Measurements from ENCODE around the gene CSH2. TPM values are rescaled to one million over a fixed set of nuclear protein-coding genes. Genes with fewer than 3 reads are reported as not detected.
A peak's percentile ranks its signal among the peaks of the same experiment; 100 is the strongest.
"Not testable (repeated sequence)": the region's sequence is repeated elsewhere in the genome, so short reads cannot be mapped to it uniquely, and the experiment has no call there.

The CSH2 gene
- total RNA-seq, 2 experiments from 2014 or later, result not detected

GRCh38 chr17:63914471-63914870 is 41.0 kb upstream of the CSH2 start:
- peaks cover 3% of the 10 kb centered on the region for H3K4me1 Mint-ChIP-seq
- intact Hi-C loops (cut with DNase I, micrococcal nuclease), result loop anchor here in 1 of 2 experiments (10.0 kb wide), 1 partner anchor 370 kb away; no protein-coding TSS in a partner anchor
- ATAC-seq (no peak), DNase-seq (no peak)
- H3K36me3 Mint-ChIP-seq (ENCODE audit: low read depth), result no peaks in the 10 kb centered on the region
- H3K9me3 Mint-ChIP-seq (ENCODE audit: low read depth), result no peaks in the 10 kb centered on the region
- CTCF ChIA-PET, result interaction anchor here (2.2 to 2.5 kb wide), 2 partner anchors 32 to 219 kb away, joined by 8 to 11 read pairs; no protein-coding TSS in a partner anchor
- H3K27me3 Mint-ChIP-seq, result no peaks in the 10 kb centered on the region
- POLR2A ChIA-PET, result no interaction called here
- no peak overlapping the region for H3K27ac Mint-ChIP-seq
- no peak overlapping the region for H3K4me3 Mint-ChIP-seq

- ChIA-PET CTCF (interaction anchor here (0.6 to 2.4 kb wide), 22 partner anchors 8 to 738 kb away, joined by 3 to 9 read pairs (median 4); partner anchors contain the start of genes ICAM2 and PRR29), POLR2A (no interaction called here)
- Mint-ChIP-seq H3K9me3 (ENCODE audit: low read depth) (no peaks in the 10 kb centered on the region), H3K27me3 (no peaks in the 10 kb centered on the region), H3K27ac (no peak overlapping the region), H3K4me1 (no peaks in the 10 kb centered on the region), H3K4me3 (no peak overlapping the region), H3K36me3 (ENCODE audit: low read depth) (no peaks in the 10 kb centered on the region)
- intact Hi-C loops (cut with DNase I, micrococcal nuclease), result loop anchor here (2.0 to 10.0 kb wide), 3 partner anchors 221 to 373 kb away; no protein-coding TSS in a partner anchor
- ATAC-seq (peak; percentile 78), DNase-seq (peak; percentile 80)
These were observed 38.2 kb upstream of the CSH2 start for GRCh38 chr17:63911657-63912100.

GRCh38 chr17:63911041-63911635 is 37.7 kb upstream of the CSH2 start, which contains the start of gene CSHL1:
CSHL1 (minus strand) TSS chr17:63911258; CDS start chr17:63911196, 62 bp downstream.
- DNase-seq (no peak), ATAC-seq (no peak)
- no peaks in the 10 kb centered on the region for H3K36me3 Mint-ChIP-seq (ENCODE audit: low read depth)
- ChIA-PET CTCF (interaction anchor here (0.7 to 2.4 kb wide), 21 partner anchors 8 to 371 kb away, joined by 3 to 7 read pairs (median 4); partner anchors contain the start of gene ICAM2), POLR2A (no interaction called here)
- no peak within 1 kb of the TSS for H3K4me3 Mint-ChIP-seq
- H3K27me3 Mint-ChIP-seq, result no peaks in the 10 kb centered on the region
- H3K4me1 Mint-ChIP-seq, result no peaks in the 10 kb centered on the region
- intact Hi-C loops (cut with DNase I, micrococcal nuclease), result loop anchor here (2.0 to 10.0 kb wide), 3 partner anchors 222 to 374 kb away; no protein-coding TSS in a partner anchor
- no peak within 1 kb of the TSS for H3K27ac Mint-ChIP-seq
- H3K9me3 Mint-ChIP-seq (ENCODE audit: low read depth), result no peaks in the 10 kb centered on the region

GRCh38 chr17:63910096-63910495 is 36.6 kb upstream of the CSH2 start:
- Mint-ChIP-seq H3K4me3 (no peak overlapping the region), H3K4me1 (no peaks in the 10 kb centered on the region), H3K27me3 (no peaks in the 10 kb centered on the region), H3K36me3 (ENCODE audit: low read depth) (no peaks in the 10 kb centered on the region), H3K9me3 (ENCODE audit: low read depth) (no peaks in the 10 kb centered on the region), H3K27ac (no peak overlapping the region)
- ATAC-seq (no peak), DNase-seq (no peak)
- intact Hi-C loops (cut with DNase I, micrococcal nuclease), result loop anchor here (2.0 to 10.0 kb wide), 3 partner anchors 223 to 375 kb away; no protein-coding TSS in a partner anchor
- POLR2A ChIA-PET, result no interaction called here
- CTCF ChIA-PET, result interaction anchor here (0.7 to 2.2 kb wide), 5 partner anchors 24 to 308 kb away, joined by 3 to 5 read pairs (median 3); no protein-coding TSS in a partner anchor

- POLR2A ChIA-PET; H3K4me1 Mint-ChIP-seq; ATAC-seq; DNase-seq; H3K4me3 Mint-ChIP-seq; H3K27me3 Mint-ChIP-seq; H3K36me3 Mint-ChIP-seq (ENCODE audit: low read depth); intact Hi-C loops (cut with DNase I, micrococcal nuclease); H3K9me3 Mint-ChIP-seq (ENCODE audit: low read depth); H3K27ac Mint-ChIP-seq: not testable (repeated sequence)
- CTCF ChIA-PET, result interaction anchor here (1.2 kb wide), 1 partner anchor 117 kb away, joined by 3 read pairs; no protein-coding TSS in a partner anchor
These were observed 36.1 kb upstream of the CSH2 start for GRCh38 chr17:63909586-63909985.

- H3K4me3 Mint-ChIP-seq; POLR2A ChIA-PET; H3K27ac Mint-ChIP-seq; H3K27me3 Mint-ChIP-seq; H3K36me3 Mint-ChIP-seq (ENCODE audit: low read depth); H3K4me1 Mint-ChIP-seq; intact Hi-C loops (cut with DNase I, micrococcal nuclease); H3K9me3 Mint-ChIP-seq (ENCODE audit: low read depth): not testable (repeated sequence)
- peak; percentile 58 for ATAC-seq
- peak; percentile 56 for DNase-seq
- CTCF ChIA-PET, result interaction anchor here (0.9 to 1.9 kb wide), 10 partner anchors 9 to 375 kb away, joined by 3 to 6 read pairs (median 4); partner anchors contain the start of gene GH1
These were observed 33.8 kb upstream of the CSH2 start for GRCh38 chr17:63907161-63907778.

GRCh38 chr17:63904796-63905195 is 31.3 kb upstream of the CSH2 start:
- H3K9me3 Mint-ChIP-seq (ENCODE audit: low read depth); H3K27me3 Mint-ChIP-seq; intact Hi-C loops (cut with DNase I, micrococcal nuclease); H3K4me1 Mint-ChIP-seq; DNase-seq; ATAC-seq; H3K4me3 Mint-ChIP-seq; H3K36me3 Mint-ChIP-seq (ENCODE audit: low read depth); H3K27ac Mint-ChIP-seq; POLR2A ChIA-PET: not testable (repeated sequence)
- CTCF ChIA-PET, result interaction anchor here (0.6 to 2.3 kb wide), 6 partner anchors 14 to 341 kb away, joined by 3 to 8 read pairs (median 3); partner anchors contain the start of gene GH1

- H3K27me3 Mint-ChIP-seq; H3K27ac Mint-ChIP-seq; intact Hi-C loops (cut with DNase I, micrococcal nuclease); H3K4me3 Mint-ChIP-seq; H3K36me3 Mint-ChIP-seq (ENCODE audit: low read depth); POLR2A ChIA-PET; H3K9me3 Mint-ChIP-seq (ENCODE audit: low read depth): not testable (repeated sequence)
- DNase-seq, result peak; percentile 27
- CTCF ChIA-PET, result interaction anchor here (0.6 to 3.8 kb wide), 11 partner anchors 8 to 404 kb away, joined by 3 to 10 read pairs (median 4); partner anchors contain the start of gene GH1
- peaks cover 15% of the 10 kb centered on the region for H3K4me1 Mint-ChIP-seq
- ATAC-seq, result peak; percentile 71
These were observed 30.3 kb upstream of the CSH2 start for GRCh38 chr17:63903787-63904201.

- DNase-seq; POLR2A ChIA-PET; H3K27me3 Mint-ChIP-seq; ATAC-seq; H3K36me3 Mint-ChIP-seq (ENCODE audit: low read depth); H3K9me3 Mint-ChIP-seq (ENCODE audit: low read depth); H3K4me3 Mint-ChIP-seq; intact Hi-C loops (cut with DNase I, micrococcal nuclease); H3K27ac Mint-ChIP-seq: not testable (repeated sequence)
- H3K4me1 Mint-ChIP-seq, result peaks cover 18% of the 10 kb centered on the region
- CTCF ChIA-PET, result interaction anchor here (0.6 to 3.8 kb wide), 15 partner anchors 12 to 357 kb away, joined by 3 to 11 read pairs (median 4); partner anchors contain the start of gene CD79B
These were observed 28.5 kb upstream of the CSH2 start for GRCh38 chr17:63901971-63902370.

- CTCF ChIA-PET, result interaction anchor here (0.6 to 2.2 kb wide), 4 partner anchors 8 to 114 kb away, joined by 3 to 6 read pairs (median 4); no protein-coding TSS in a partner anchor
- peaks cover 18% of the 10 kb centered on the region for H3K4me1 Mint-ChIP-seq
- H3K27me3 Mint-ChIP-seq; intact Hi-C loops (cut with DNase I, micrococcal nuclease); POLR2A ChIA-PET; H3K27ac Mint-ChIP-seq; H3K9me3 Mint-ChIP-seq (ENCODE audit: low read depth); H3K36me3 Mint-ChIP-seq (ENCODE audit: low read depth); H3K4me3 Mint-ChIP-seq: not testable (repeated sequence)
- ATAC-seq (peak; percentile 89), DNase-seq (peak; percentile 66)
These were observed 25.7 kb upstream of the CSH2 start for GRCh38 chr17:63898899-63899798.

Data from activated CD4-positive, alpha-beta T cell treated with anti-CD3 and anti-CD28 coated beads for 36 hours (primary cell).